Liver (tissue), 9 donors: ENCODE results near the gene WFDC13. TPM values are rescaled to one million over a fixed set of nuclear protein-coding genes. Genes with fewer than 3 reads are reported as not detected.
"Not testable (repeated sequence)": the region's sequence is repeated elsewhere in the genome, so short reads cannot be mapped to it uniquely, and the experiment has no call there.

Source experiments
- DNase-seq: peaks from one replicate; pipeline ENCODE4 v3.0.0-alpha.2; 2017; ENCODE audit warnings: low spot score
- H3K27ac ChIP-seq, 2 donors: one replicate each; pipeline ENCODE4 v1.7.0; 2013; ENCODE audit warnings: inconsistent platforms in 2 of 2, low read length in 2 of 2, control low read depth in 1 of 2, low read depth in 1 of 2, mild to moderate bottlenecking in 1 of 2
- H3K27me3 ChIP-seq, 4 donors: one replicate each; pipeline versions ENCODE4 v1.6.1 to v1.7.0; 2013; ENCODE audit warnings: low read length in 3 of 4, inconsistent platforms in 1 of 4, mild to moderate bottlenecking in 1 of 4, moderate library complexity in 1 of 4; ENCODE audit not compliant: control insufficient read depth in 4 of 4, insufficient read depth in 4 of 4
- H3K36me3 ChIP-seq, 4 donors: one replicate each; pipeline versions ENCODE4 v1.6.1 to v1.7.0; 2013; ENCODE audit warnings: low read length in 3 of 4, mild to moderate bottlenecking in 3 of 4, low read depth in 1 of 4, moderate library complexity in 1 of 4; ENCODE audit not compliant: control insufficient read depth in 4 of 4, insufficient read depth in 3 of 4
- H3K4me1 ChIP-seq, 4 donors: one replicate each; pipeline versions ENCODE4 v1.6.1 to v1.7.0; 2013; ENCODE audit warnings: low read length in 3 of 4, mild to moderate bottlenecking in 3 of 4, moderate library complexity in 1 of 4; ENCODE audit not compliant: control insufficient read depth in 4 of 4, insufficient read depth in 4 of 4
- H3K4me3 ChIP-seq, 3 donors: one replicate each; pipeline versions ENCODE4 v1.6.1 to v1.7.0; 2013; ENCODE audit warnings: low read length in 3 of 3, control low read depth in 1 of 3, low read depth in 1 of 3, mild to moderate bottlenecking in 1 of 3
- H3K9ac ChIP-seq, 2 donors: one replicate each; pipeline ENCODE4 v1.7.0; 2013; ENCODE audit warnings: low read length in 2 of 2, mild to moderate bottlenecking in 2 of 2, moderate library complexity in 2 of 2, control low read depth in 1 of 2, low read depth in 1 of 2
- H3K9me3 ChIP-seq, 4 donors: one replicate each; pipeline versions ENCODE4 v1.6.1 to v1.7.0; 2013; ENCODE audit warnings: low read length in 3 of 4; ENCODE audit not compliant: control insufficient read depth in 4 of 4
- CTCF ChIP-seq: fragments of 150-350 bp; IDR thresholded peaks from 2 replicates; pipeline ENCODE4 v1.5.1; 2017; ENCODE audit warnings: improper control_type of control experiment, low read depth, low read length; ENCODE audit not compliant: missing input control
- EGR1 ChIP-seq, 2 donors: IDR thresholded peaks; 2 replicates each; pipeline ENCODE4 v1.6.1; 2016 to 2018; ENCODE audit warnings: antibody characterized with exemption in 2 of 2, low read depth in 2 of 2
- FOXA1 ChIP-seq: IDR thresholded peaks from 2 replicates; pipeline ENCODE4 v1.6.1; 2016; ENCODE audit warnings: antibody characterized with exemption
- FOXA2 ChIP-seq: IDR thresholded peaks from 2 replicates; pipeline ENCODE4 v1.6.1; 2016; ENCODE audit warnings: antibody characterized with exemption
- GABPA ChIP-seq, 2 donors: IDR thresholded peaks in 1 of 2; conservative IDR thresholded peaks in 1 of 2; 2 replicates each; pipeline ENCODE4 v1.6.1; 2016; ENCODE audit warnings: antibody characterized with exemption in 2 of 2, mild to moderate bottlenecking in 1 of 2, moderate library complexity in 1 of 2
- HNF4A ChIP-seq, 2 donors: conservative IDR thresholded peaks; 2 replicates each; pipeline ENCODE4 v1.6.1; 2016; ENCODE audit warnings: antibody characterized with exemption in 2 of 2, mild to moderate bottlenecking in 2 of 2
- HNF4G ChIP-seq: IDR thresholded peaks from 2 replicates; pipeline ENCODE4 v1.6.1; 2016; ENCODE audit warnings: antibody characterized with exemption
- JUND ChIP-seq, 2 donors: IDR thresholded peaks; 2 replicates each; pipeline ENCODE4 v1.6.1; 2016; ENCODE audit warnings: antibody characterized with exemption in 2 of 2
- NR2F2 ChIP-seq: IDR thresholded peaks from 2 replicates; pipeline ENCODE4 v1.6.1; 2016; ENCODE audit warnings: antibody characterized with exemption
- RAD21 ChIP-seq, 2 donors: IDR thresholded peaks; 2 replicates each; pipeline ENCODE4 v1.6.1; 2016; ENCODE audit warnings: antibody characterized with exemption in 2 of 2, mild to moderate bottlenecking in 2 of 2
- REST ChIP-seq: IDR thresholded peaks from 2 replicates; pipeline ENCODE4 v1.6.1; 2016; ENCODE audit warnings: antibody characterized with exemption, mild to moderate bottlenecking
- RXRA ChIP-seq, 2 donors: IDR thresholded peaks; 2 replicates each; pipeline ENCODE4 v1.6.1; 2017 to 2018; ENCODE audit warnings: antibody characterized with exemption in 2 of 2, mild to moderate bottlenecking in 1 of 2
- SP1 ChIP-seq: IDR thresholded peaks from 2 replicates; pipeline ENCODE4 v1.6.1; 2018; ENCODE audit warnings: antibody characterized with exemption, mild to moderate bottlenecking
- TAF1 ChIP-seq: conservative IDR thresholded peaks from 2 replicates; pipeline ENCODE4 v1.6.1; 2016; ENCODE audit warnings: antibody characterized with exemption, mild to moderate bottlenecking
- YY1 ChIP-seq: IDR thresholded peaks from 2 replicates; pipeline ENCODE4 v1.6.1; 2016; ENCODE audit warnings: antibody characterized with exemption, mild to moderate bottlenecking
- WGBS: extraction: QIAGEN DNeasy Blood & Tissue Kit; methylation state at CpG from one replicate; pipeline ENCODE4 v1.1.7; 2013; 5-methylcytosine and 5-hydroxymethylcytosine counted together
- polyA plus RNA-seq, 2 donors: library from polyadenylated mRNA; stranded (reverse) in 1 of 2; unstranded in 1 of 2; fragments of 200-250 nt in 1 of 2; fragments of >200 nt in 1 of 2; fragmentation: Nextera tagmentation in 1 of 2; extraction: Ambion mirVana in 1 of 2; gene quantifications; one replicate each; pipeline versions ENCODE4 v1.2.1 to v1.2.3, GENCODE V29; 2013 to 2015
- total RNA-seq, 2 donors: library from RNA; depleted of rRNA; stranded (reverse); fragments of >200 nt; gene quantifications; one replicate each; pipeline ENCODE4 v1.2.3, GENCODE V29; 2014
- TF ChIP-seq, protein P1 (sequence below): IDR thresholded peaks from 2 replicates; pipeline ENCODE4 v1.6.1; 2016; ENCODE audit warnings: antibody characterized with exemption
- TF ChIP-seq, protein P2 (sequence below): IDR thresholded peaks from 2 replicates; pipeline ENCODE4 v1.6.1; 2016; ENCODE audit warnings: antibody characterized with exemption
- TF ChIP-seq, protein P3 (sequence below): IDR thresholded peaks from 2 replicates; pipeline ENCODE4 v1.6.1; 2016; ENCODE audit warnings: antibody characterized with exemption
- donor health status: healthy.
- donor health status: healthy.
- donor health status: healthy.
- donor health status: healthy.
- donor health status: healthy.

Gene WFDC13
- total RNA-seq (not detected), polyA plus RNA-seq (not detected)

DNA sequence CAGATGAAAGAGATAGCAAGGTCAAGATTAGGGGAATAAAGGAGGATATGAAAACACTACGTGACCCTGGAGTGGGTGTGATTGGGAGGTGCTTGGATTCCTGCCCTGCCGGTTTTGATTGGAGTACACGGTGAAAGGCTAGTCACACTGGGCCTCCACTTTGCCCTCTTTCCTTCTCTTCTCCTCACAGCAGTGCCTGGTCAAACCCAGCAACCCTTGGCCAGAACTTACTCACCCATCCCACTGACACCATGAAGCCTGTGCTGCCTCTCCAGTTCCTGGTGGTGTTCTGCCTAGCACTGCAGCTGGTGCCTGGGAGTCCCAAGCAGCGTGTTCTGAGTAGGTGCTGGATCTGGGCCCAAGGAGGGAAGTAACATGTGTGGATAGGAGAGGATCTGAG, at the start of gene WFDC13:
Gene WFDC13, plus strand, starts transcription at position 166 of the 400 bp plus-strand sequence. Its CDS starts 86 bp downstream, at position 252.
- no peak for TF ChIP-seq CTCF
- no peak for TF ChIP-seq RAD21 (IDR thresholded peaks at IDR 0.05)
- no peak for TF ChIP-seq REST
- TF ChIP-seq TAF1: no peak
- TF ChIP-seq GABPA (IDR thresholded peaks at IDR 0.05 in 1 of 2, conservative IDR thresholded peaks at IDR 0.05 in 1 of 2): no peak
- TF ChIP-seq HNF4A (conservative IDR thresholded peaks at IDR 0.05): no peak
- no peak for TF ChIP-seq JUND (IDR thresholded peaks at IDR 0.05)
- no peak for TF ChIP-seq FOXA1
- TF ChIP-seq RXRA (IDR thresholded peaks at IDR 0.05): no peak
- TF ChIP-seq HNF4G: no peak
- TF ChIP-seq, protein P1, sequence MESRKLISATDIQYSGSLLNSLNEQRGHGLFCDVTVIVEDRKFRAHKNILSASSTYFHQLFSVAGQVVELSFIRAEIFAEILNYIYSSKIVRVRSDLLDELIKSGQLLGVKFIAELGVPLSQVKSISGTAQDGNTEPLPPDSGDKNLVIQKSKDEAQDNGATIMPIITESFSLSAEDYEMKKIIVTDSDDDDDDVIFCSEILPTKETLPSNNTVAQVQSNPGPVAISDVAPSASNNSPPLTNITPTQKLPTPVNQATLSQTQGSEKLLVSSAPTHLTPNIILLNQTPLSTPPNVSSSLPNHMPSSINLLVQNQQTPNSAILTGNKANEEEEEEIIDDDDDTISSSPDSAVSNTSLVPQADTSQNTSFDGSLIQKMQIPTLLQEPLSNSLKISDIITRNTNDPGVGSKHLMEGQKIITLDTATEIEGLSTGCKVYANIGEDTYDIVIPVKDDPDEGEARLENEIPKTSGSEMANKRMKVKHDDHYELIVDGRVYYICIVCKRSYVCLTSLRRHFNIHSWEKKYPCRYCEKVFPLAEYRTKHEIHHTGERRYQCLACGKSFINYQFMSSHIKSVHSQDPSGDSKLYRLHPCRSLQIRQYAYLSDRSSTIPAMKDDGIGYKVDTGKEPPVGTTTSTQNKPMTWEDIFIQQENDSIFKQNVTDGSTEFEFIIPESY: no peak
- no peak for TF ChIP-seq SP1
- no peak for TF ChIP-seq FOXA2
- no peak for TF ChIP-seq NR2F2
- no peak for TF ChIP-seq EGR1 (IDR thresholded peaks at IDR 0.05; ENCODE audit: low read depth in 2 of 2)
- no peak for TF ChIP-seq YY1
- TF ChIP-seq, protein P2, sequence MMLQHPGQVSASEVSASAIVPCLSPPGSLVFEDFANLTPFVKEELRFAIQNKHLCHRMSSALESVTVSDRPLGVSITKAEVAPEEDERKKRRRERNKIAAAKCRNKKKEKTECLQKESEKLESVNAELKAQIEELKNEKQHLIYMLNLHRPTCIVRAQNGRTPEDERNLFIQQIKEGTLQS: no peak
- TF ChIP-seq, protein P3, sequence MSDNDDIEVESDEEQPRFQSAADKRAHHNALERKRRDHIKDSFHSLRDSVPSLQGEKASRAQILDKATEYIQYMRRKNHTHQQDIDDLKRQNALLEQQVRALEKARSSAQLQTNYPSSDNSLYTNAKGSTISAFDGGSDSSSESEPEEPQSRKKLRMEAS: no peak
- WGBS: 75% methylated on average over 4 of the region's 4 CpGs
- no peak for DNase-seq

DNA sequence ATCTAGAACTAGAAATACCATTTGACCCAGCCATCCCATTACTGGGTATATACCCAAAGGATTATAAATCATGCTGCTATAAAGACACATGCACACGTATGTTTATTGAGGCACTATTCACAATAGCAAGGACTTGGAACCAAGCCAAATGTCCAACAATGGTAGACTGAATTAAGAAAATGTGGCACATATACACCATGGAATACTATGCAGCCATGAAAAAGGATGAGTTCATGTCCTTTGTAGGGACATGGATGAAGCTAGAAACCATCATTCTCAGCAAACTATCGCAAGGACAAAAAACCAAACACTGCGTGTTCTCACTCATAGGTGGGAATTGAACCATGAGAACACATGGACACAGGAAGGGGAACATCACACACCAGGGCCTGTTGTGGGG, 44.8 kb upstream of the WFDC13 start:
- DNase-seq, H3K4me3 ChIP-seq, H3K9me3 ChIP-seq, H3K9ac ChIP-seq, H3K36me3 ChIP-seq, H3K27ac ChIP-seq, H3K4me1 ChIP-seq, H3K27me3 ChIP-seq: not testable (repeated sequence)
- WGBS: 86% methylated on average over 3 of the region's 3 CpGs

More for the DNA sequence above, at the start of gene WFDC13:
- Histone ChIP-seq H3K27me3 (no peaks in the 10 kb centered on the region), H3K4me1 (no peaks in the 10 kb centered on the region), H3K9ac (no peak within 1 kb of the TSS), H3K9me3 (no peaks in the 10 kb centered on the region), H3K36me3 (no peaks in the 10 kb centered on the region), H3K27ac (no peak within 1 kb of the TSS), H3K4me3 (no peak within 1 kb of the TSS)
